KOPT-K1 (cell line): Measurements from ENCODE around the gene PCDHB4.
"Not testable (repeated sequence)": the region's sequence is repeated elsewhere in the genome, so short reads cannot be mapped to it uniquely, and the experiment has no call there.

Experiments
- H3K27ac ChIP-seq: fragments of 200-600 bp; sonication (generic); 2 replicates; pipeline ENCODE4 v1.5.1; 2016; ENCODE audit warnings: antibody characterized with exemption, mild to moderate bottlenecking, low read depth, low read length; ENCODE audit not compliant: poor library complexity, severe bottlenecking
- H3K36me3 ChIP-seq: fragments of 200-600 bp; sonication (generic); 2 replicates; pipeline ENCODE4 v1.5.1; 2017; ENCODE audit warnings: antibody characterized with exemption, mild to moderate bottlenecking, low read length, moderate library complexity; ENCODE audit not compliant: insufficient read depth
- H3K9me3 ChIP-seq: fragments of 200-600 bp; sonication (generic); 2 replicates; pipeline ENCODE4 v1.5.1; 2017; ENCODE audit warnings: antibody characterized with exemption, low read length, mild to moderate bottlenecking; ENCODE audit not compliant: insufficient read depth, poor library complexity, severe bottlenecking

PCDHB4 gene

GRCh38 chr5:141123396-141124135 is 1.9 kb downstream of the PCDHB4 start:
- H3K36me3 ChIP-seq, H3K27ac ChIP-seq, H3K9me3 ChIP-seq: not testable (repeated sequence)

- Histone ChIP-seq H3K9me3 (no peaks in the 10 kb centered on the region), H3K27ac (no peak overlapping the region), H3K36me3 (no peaks in the 10 kb centered on the region)
These were observed 5.7 kb downstream of the PCDHB4 start for GRCh38 chr5:141127305-141127704.

- Histone ChIP-seq H3K36me3 (no peaks in the 10 kb centered on the region), H3K9me3 (peaks cover 22% of the 10 kb centered on the region), H3K27ac (no peak within 1 kb of the TSS)
These were observed 13.6 kb downstream of the PCDHB4 start, which contains the start of gene PCDHB5 for GRCh38 chr5:141135030-141135717. Gene PCDHB5 (plus strand): TSS chr5:141135206. CDS start chr5:141135435, 229 bp downstream.

GRCh38 chr5:141135718-141136266 is 14.2 kb downstream of the PCDHB4 start:
- no peak overlapping the region for H3K27ac ChIP-seq
- H3K36me3 ChIP-seq = no peaks in the 10 kb centered on the region
- H3K9me3 ChIP-seq = peaks cover 22% of the 10 kb centered on the region

- not testable (repeated sequence) for H3K36me3 ChIP-seq, H3K27ac ChIP-seq
- H3K9me3 ChIP-seq = peaks cover 22% of the 10 kb centered on the region
These were observed 15.7 kb downstream of the PCDHB4 start for GRCh38 chr5:141137346-141137745.

GRCh38 chr5:141149812-141150211 is 28.2 kb downstream of the PCDHB4 start, which contains the start of gene PCDHB6:
Gene PCDHB6 (plus strand): TSS chr5:141150057. CDS start chr5:141150258, 201 bp downstream.
- H3K9me3 ChIP-seq = no peaks in the 10 kb centered on the region
- H3K27ac ChIP-seq = no peak within 1 kb of the TSS
- no peaks in the 10 kb centered on the region for H3K36me3 ChIP-seq

- Histone ChIP-seq H3K36me3 (no peaks in the 10 kb centered on the region), H3K9me3 (no peaks in the 10 kb centered on the region), H3K27ac (no peak overlapping the region)
These were observed 28.8 kb downstream of the PCDHB4 start for GRCh38 chr5:141150224-141150992.

- no peak overlapping the region for H3K27ac ChIP-seq
These were observed 29.3 kb downstream of the PCDHB4 start for GRCh38 chr5:141150993-141151325.

GRCh38 chr5:141151632-141152031 is 30.0 kb downstream of the PCDHB4 start:
- not testable (repeated sequence) for H3K36me3 ChIP-seq, H3K27ac ChIP-seq, H3K9me3 ChIP-seq

More at GRCh38 chr5:141150993-141151325, 29.3 kb downstream of the PCDHB4 start:
- Histone ChIP-seq H3K36me3 (no peaks in the 10 kb centered on the region), H3K9me3 (no peaks in the 10 kb centered on the region)

- not testable (repeated sequence) for H3K27ac ChIP-seq, H3K36me3 ChIP-seq
These were observed 30.5 kb downstream of the PCDHB4 start for GRCh38 chr5:141152096-141152495.

GRCh38 chr5:141155540-141156374 is 34.1 kb downstream of the PCDHB4 start:
- Histone ChIP-seq H3K36me3 (no peaks in the 10 kb centered on the region), H3K9me3 (no peaks in the 10 kb centered on the region), H3K27ac (no peak overlapping the region)

More at GRCh38 chr5:141152096-141152495, 30.5 kb downstream of the PCDHB4 start:
- not testable (repeated sequence) for H3K9me3 ChIP-seq

GRCh38 chr5:141157356-141157755 is 35.7 kb downstream of the PCDHB4 start:
- H3K36me3 ChIP-seq, H3K9me3 ChIP-seq, H3K27ac ChIP-seq: not testable (repeated sequence)

- not testable (repeated sequence) for H3K9me3 ChIP-seq, H3K36me3 ChIP-seq, H3K27ac ChIP-seq
These were observed 36.3 kb downstream of the PCDHB4 start for GRCh38 chr5:141157901-141158300.

GRCh38 chr5:141172381-141173204 is 51.0 kb downstream of the PCDHB4 start, which contains the start of gene PCDHB7:
Gene PCDHB7 (plus strand): TSS chr5:141172644. CDS start chr5:141172836, 192 bp downstream.
- H3K9me3 ChIP-seq = no peaks in the 10 kb centered on the region
- H3K36me3 ChIP-seq = no peaks in the 10 kb centered on the region
- H3K27ac ChIP-seq = no peak within 1 kb of the TSS
